RCC 7860 (cell line): ENCODE measurements around the gene SIPA1L2.
"Not testable (repeated sequence)": the region's sequence is repeated elsewhere in the genome, so short reads cannot be mapped to it uniquely, and the experiment has no call there.

Experiments used
- DNase-seq: peaks from one replicate; pipeline ENCODE4 v3.0.0-alpha.2; 2015; ENCODE audit warnings: low spot score
- FAIRE-seq: peaks from 2 replicates; lab custom pipeline; 2012; peaks lifted over from hg19 to GRCh38; lab: Jason Lieb, UNC

The SIPA1L2 gene

GRCh38 chr1:232617237-232617636 lies 12.7 kb downstream of the SIPA1L2 start:
- DNase-seq, result no peak
- no peak for FAIRE-seq

- DNase-seq (no peak), FAIRE-seq (no peak)
Observed at GRCh38 chr1:232615306-232615800, 14.6 kb downstream of the SIPA1L2 start.

- DNase-seq, result no peak
- no peak for FAIRE-seq
Observed at GRCh38 chr1:232614811-232615210, 15.1 kb downstream of the SIPA1L2 start.

- no peak for FAIRE-seq
- DNase-seq, result peak; percentile 37
Observed at GRCh38 chr1:232613752-232614381, 16.1 kb downstream of the SIPA1L2 start.

- not testable (repeated sequence) for FAIRE-seq, DNase-seq
Observed at GRCh38 chr1:232612836-232613235, 17.1 kb downstream of the SIPA1L2 start.

- FAIRE-seq (no peak), DNase-seq (no peak)
Observed at GRCh38 chr1:232611834-232612233, 18.1 kb downstream of the SIPA1L2 start.

GRCh38 chr1:232610902-232611745 lies 18.8 kb downstream of the SIPA1L2 start:
- not testable (repeated sequence) for FAIRE-seq, DNase-seq

- no peak for DNase-seq
- FAIRE-seq, result no peak
Observed at GRCh38 chr1:232610192-232610901, 19.6 kb downstream of the SIPA1L2 start.

GRCh38 chr1:232608427-232608826 lies 21.5 kb downstream of the SIPA1L2 start:
- FAIRE-seq, result no peak

GRCh38 chr1:232602622-232603021 lies 27.3 kb downstream of the SIPA1L2 start:
- FAIRE-seq (no peak), DNase-seq (no peak)

More at GRCh38 chr1:232608427-232608826, 21.5 kb downstream of the SIPA1L2 start:
- DNase-seq, result no peak

GRCh38 chr1:232600424-232601258 lies 29.3 kb downstream of the SIPA1L2 start:
- FAIRE-seq, result no peak
- DNase-seq, result peak; percentile 66

GRCh38 chr1:232599178-232600041 lies 30.5 kb downstream of the SIPA1L2 start:
- peak; percentile 58 for DNase-seq
- peak; percentile 84 for FAIRE-seq

- DNase-seq (no peak), FAIRE-seq (no peak)
Observed at GRCh38 chr1:232598837-232599177, 31.1 kb downstream of the SIPA1L2 start.

- DNase-seq (no peak), FAIRE-seq (no peak)
Observed at GRCh38 chr1:232598133-232598532, 31.8 kb downstream of the SIPA1L2 start.

- DNase-seq (no peak), FAIRE-seq (no peak)
Observed at GRCh38 chr1:232597721-232598120, 32.2 kb downstream of the SIPA1L2 start.

- DNase-seq, result no peak
- FAIRE-seq, result no peak
Observed at GRCh38 chr1:232596666-232597303, 33.1 kb downstream of the SIPA1L2 start.

- FAIRE-seq (peak; percentile 83), DNase-seq (peak; percentile 49)
Observed at GRCh38 chr1:232594768-232595698, 34.9 kb downstream of the SIPA1L2 start.
